Measurements from ENCODE around the gene ZNF366. TPM values are rescaled to one million over a fixed set of nuclear protein-coding genes. Genes with fewer than 3 reads are reported as not detected.

Gene ZNF366
- total RNA-seq, 1 experiment from 2014 or later: not detected

GRCh38 chr5:72417333-72418062, 89.7 kb downstream of the ZNF366 start:
- H3K36me3 Mint-ChIP-seq (ENCODE audit: insufficient read depth, unreplicated experiment): no peaks in the 10 kb centered on the region
- BruUV-seq (replicated peaks): no TSS peak
- no peak for TF ChIP-seq CTCF (IDR thresholded peaks at IDR 0.05; ENCODE audit: unreplicated experiment)
- H3K4me1 Mint-ChIP-seq (ENCODE audit: low read depth, unreplicated experiment): no peaks in the 10 kb centered on the region
- CTCF ChIA-PET: no interaction called here
- H3K9me3 Mint-ChIP-seq (ENCODE audit: low read depth, unreplicated experiment): no peaks in the 10 kb centered on the region
- no peak overlapping the region for H3K27ac Mint-ChIP-seq (ENCODE audit: unreplicated experiment)
- no peak for DNase-seq
- H3K27me3 Mint-ChIP-seq (ENCODE audit: unreplicated experiment): peaks cover 17% of the 10 kb centered on the region
- no peak overlapping the region for H3K4me3 Mint-ChIP-seq (ENCODE audit: low read depth, unreplicated experiment)
- intact Hi-C loops (cut with micrococcal nuclease; ENCODE audit: unreplicated experiment): no loop called here

GRCh38 chr5:72415616-72416325, 91.4 kb downstream of the ZNF366 start:
- H3K9me3 Mint-ChIP-seq (ENCODE audit: low read depth, unreplicated experiment): no peaks in the 10 kb centered on the region
- no peak overlapping the region for H3K4me3 Mint-ChIP-seq (ENCODE audit: low read depth, unreplicated experiment)
- peaks cover 1% of the 10 kb centered on the region for H3K27me3 Mint-ChIP-seq (ENCODE audit: unreplicated experiment)
- CTCF ChIA-PET: no interaction called here
- no peaks in the 10 kb centered on the region for H3K36me3 Mint-ChIP-seq (ENCODE audit: insufficient read depth, unreplicated experiment)
- no peaks in the 10 kb centered on the region for H3K4me1 Mint-ChIP-seq (ENCODE audit: low read depth, unreplicated experiment)
- DNase-seq: no peak
- no TSS peak for BruUV-seq (replicated peaks)
- no peak for TF ChIP-seq CTCF (IDR thresholded peaks at IDR 0.05; ENCODE audit: unreplicated experiment)
- intact Hi-C loops (cut with micrococcal nuclease; ENCODE audit: unreplicated experiment): no loop called here
- H3K27ac Mint-ChIP-seq (ENCODE audit: unreplicated experiment): no peak overlapping the region

- intact Hi-C loops (cut with micrococcal nuclease; ENCODE audit: unreplicated experiment): no loop called here
- Mint-ChIP-seq H3K4me3 (ENCODE audit: low read depth, unreplicated experiment) (no peak overlapping the region), H3K9me3 (ENCODE audit: low read depth, unreplicated experiment) (no peaks in the 10 kb centered on the region), H3K27me3 (ENCODE audit: unreplicated experiment) (no peaks in the 10 kb centered on the region), H3K4me1 (ENCODE audit: low read depth, unreplicated experiment) (no peaks in the 10 kb centered on the region), H3K27ac (ENCODE audit: unreplicated experiment) (no peak overlapping the region), H3K36me3 (ENCODE audit: insufficient read depth, unreplicated experiment) (no peaks in the 10 kb centered on the region)
- TF ChIP-seq CTCF (IDR thresholded peaks at IDR 0.05; ENCODE audit: unreplicated experiment): no peak
- no TSS peak for BruUV-seq (replicated peaks)
- CTCF ChIA-PET: no interaction called here
- DNase-seq: no peak
Measured at GRCh38 chr5:72412283-72413055, 94.7 kb downstream of the ZNF366 start.

GRCh38 chr5:72410688-72411295, 96.4 kb downstream of the ZNF366 start:
- H3K27me3 Mint-ChIP-seq (ENCODE audit: unreplicated experiment): peaks cover 15% of the 10 kb centered on the region
- H3K4me3 Mint-ChIP-seq (ENCODE audit: low read depth, unreplicated experiment): no peak overlapping the region
- no peaks in the 10 kb centered on the region for H3K9me3 Mint-ChIP-seq (ENCODE audit: low read depth, unreplicated experiment)
- TF ChIP-seq CTCF (IDR thresholded peaks at IDR 0.05; ENCODE audit: unreplicated experiment): no peak
- H3K27ac Mint-ChIP-seq (ENCODE audit: unreplicated experiment): no peak overlapping the region
- CTCF ChIA-PET: no interaction called here
- BruUV-seq (replicated peaks): no TSS peak
- H3K4me1 Mint-ChIP-seq (ENCODE audit: low read depth, unreplicated experiment): no peaks in the 10 kb centered on the region
- no peak for DNase-seq
- intact Hi-C loops (cut with micrococcal nuclease; ENCODE audit: unreplicated experiment): no loop called here
- no peaks in the 10 kb centered on the region for H3K36me3 Mint-ChIP-seq (ENCODE audit: insufficient read depth, unreplicated experiment)

All from Calu3 (cell line).